Astrocyte (in vitro differentiated cells and primary cell): ENCODE data around the gene NCOA4.

ENCODE experiments used
- CTCF ChIP-seq: IDR thresholded peaks from 2 replicates; pipeline ENCODE4 v1.5.1; 2011; ENCODE audit warnings: low read depth, mild to moderate bottlenecking, inconsistent platforms, low read length, moderate library complexity; ENCODE audit not compliant: insufficient read depth
- EZH2 ChIP-seq: IDR thresholded peaks from 2 replicates; pipeline ENCODE4 v1.6.1; 2012; ENCODE audit warnings: mild to moderate bottlenecking, low read length, inconsistent platforms; ENCODE audit not compliant: insufficient read depth

- TF ChIP-seq CTCF (no peak), EZH2 (no peak)
Observed at GRCh38 chr10:46016811-46017210, 13.6 kb downstream of the NCOA4 start.
